Stomach (tissue), 9 donors: ENCODE results near the gene DOCK2. TPM values are rescaled to one million over a fixed set of nuclear protein-coding genes. Genes with fewer than 3 reads are reported as not detected.
"Not testable (repeated sequence)": the region's sequence is repeated elsewhere in the genome, so short reads cannot be mapped to it uniquely, and the experiment has no call there.

Experiments
- DNase-seq, 2 donors: peaks; one replicate each; pipeline versions ENCODE4 v3.0.0 to v3.0.0-alpha.2; 2013 to 2019
- H3K27ac ChIP-seq, 5 donors: fragments of 200-600 bp in 4 of 5; sonication (generic) in 4 of 5; one replicate each; pipeline ENCODE4 v1.5.1; 2013 to 2019; ENCODE audit warnings: mild to moderate bottlenecking in 1 of 5, moderate library complexity in 1 of 5
- H3K27me3 ChIP-seq, 3 donors: fragments of 200-600 bp; sonication (generic); one replicate each; pipeline ENCODE4 v1.5.1; 2017 to 2019; ENCODE audit warnings: mixed run types in 1 of 3
- H3K36me3 ChIP-seq, 4 donors: fragments of 200-600 bp; sonication (generic); 1 replicate in 3 of 4; 2 replicates in 1 of 4; pipeline ENCODE4 v1.5.1; 2016 to 2019
- H3K4me1 ChIP-seq, 4 donors: fragments of 200-600 bp; sonication (generic); one replicate each; pipeline ENCODE4 v1.5.1; 2016 to 2019
- H3K4me3 ChIP-seq, 4 donors: fragments of 200-600 bp; sonication (generic) in 3 of 4; one replicate each; pipeline ENCODE4 v1.5.1; 2016 to 2019; ENCODE audit warnings: mild to moderate bottlenecking in 1 of 4
- H3K9me3 ChIP-seq, 4 donors: fragments of 200-600 bp; sonication (generic); one replicate each; pipeline ENCODE4 v1.5.1; 2016 to 2019
- CTCF ChIP-seq, 7 experiments: fragments of 450-650 bp in 4 of 7; fragments of 200-600 bp in 3 of 7; sonication (generic) in 3 of 7; IDR thresholded peaks; one replicate each; pipeline ENCODE4 v1.5.1; 2016 to 2019; ENCODE audit warnings: antibody characterized with exemption in 7 of 7, control low read depth in 2 of 7, mild to moderate bottlenecking in 1 of 7
- EP300 ChIP-seq: sonication (generic); formaldehyde crosslinking; IDR thresholded peaks from one replicate; pipeline ENCODE4 v1.6.1; 2017; ENCODE audit warnings: antibody characterized with exemption
- POLR2A ChIP-seq, 4 donors: fragments of 450-650 bp; IDR thresholded peaks; one replicate each; pipeline ENCODE4 v1.6.1; 2016; ENCODE audit warnings: antibody characterized with exemption in 4 of 4, control low read depth in 2 of 4, mild to moderate bottlenecking in 1 of 4, moderate library complexity in 1 of 4
- POLR2AphosphoS5 ChIP-seq, 3 donors: sonication (generic); formaldehyde crosslinking; IDR thresholded peaks; one replicate each; pipeline ENCODE4 v1.6.1; 2016; ENCODE audit warnings: antibody characterized with exemption in 3 of 3
- WGBS, 5 donors: extraction: QIAGEN DNeasy Blood & Tissue Kit in 3 of 5; methylation state at CpG; one replicate each; pipeline versions ENCODE4 v1.1.5 to v1.1.7; 2013 to 2018; 5-methylcytosine and 5-hydroxymethylcytosine counted together
- intact Hi-C: fragments of 100-400 bp; cut with DNase I; formaldehyde crosslinking; loops from one replicate; pipeline ENCODE4 v1.15.1; 2023; ENCODE audit warnings: low total_unique reads
- polyA plus RNA-seq, 3 donors: library from polyadenylated mRNA; stranded (reverse); fragments of 200-250 nt; gene quantifications; one replicate each; pipeline ENCODE4 v1.2.3, GENCODE V29; 2013
- total RNA-seq, 5 donors: library from RNA; depleted of rRNA; stranded (reverse); fragments of >200 nt; gene quantifications; one replicate each; pipeline versions ENCODE4 v1.1.0 to v1.2.3, GENCODE V29; 2014 to 2016
- donor health status: healthy with polysubstance abuse.
- donor health status: Bipolar disorder and iron deficiency.
- donor health status: healthy.

DOCK2 gene
- total and polyA plus RNA-seq, 8 donors: 2.1 to 50.2 (median 8.5) TPM

GRCh38 chr5:169607882-169608281 lies 29.2 kb upstream of the DOCK2 start:
- Histone ChIP-seq H3K36me3 (peaks cover 0 to 19% (median 8%) of the 10 kb centered on the region in 4 donors), H3K4me1 (no peaks in the 10 kb centered on the region), H3K27me3 (no peaks in the 10 kb centered on the region), H3K9me3 (peaks cover 0 to 7% (median 1%) of the 10 kb centered on the region in 4 donors), H3K27ac (no peak overlapping the region), H3K4me3 (no peak overlapping the region)
- no peak for TF ChIP-seq POLR2A (IDR thresholded peaks at IDR 0.05)
- TF ChIP-seq EP300: no peak
- no peak for TF ChIP-seq POLR2AphosphoS5 (IDR thresholded peaks at IDR 0.05)
- TF ChIP-seq CTCF (IDR thresholded peaks at IDR 0.05): no peak
- intact Hi-C loops: no loop called here
- WGBS, 5 donors: 64 to 83% (median 71%) methylated on average over 2 of the region's 2 CpGs
- no peak for DNase-seq

GRCh38 chr5:169609716-169610115 lies 27.4 kb upstream of the DOCK2 start:
- intact Hi-C loops: no loop called here
- H3K27ac ChIP-seq: no peak overlapping the region
- DNase-seq: no peak
- H3K27me3 ChIP-seq: no peaks in the 10 kb centered on the region
- TF ChIP-seq EP300: no peak
- TF ChIP-seq CTCF (IDR thresholded peaks at IDR 0.05): no peak
- TF ChIP-seq POLR2AphosphoS5 (IDR thresholded peaks at IDR 0.05): no peak
- TF ChIP-seq POLR2A (IDR thresholded peaks at IDR 0.05): no peak
- no peaks in the 10 kb centered on the region for H3K4me1 ChIP-seq
- no peak overlapping the region for H3K4me3 ChIP-seq
- WGBS, 5 donors: 68 to 80% (median 72%) methylated on average over 3 of the region's 3 CpGs
- H3K9me3 ChIP-seq: peaks cover 0 to 7% (median 1%) of the 10 kb centered on the region in 4 donors
- H3K36me3 ChIP-seq: peaks cover 0 to 2% (median 0%) of the 10 kb centered on the region in 4 donors

- peaks cover 0 to 7% (median 1%) of the 10 kb centered on the region in 4 donors for H3K9me3 ChIP-seq
- no peaks in the 10 kb centered on the region for H3K4me1 ChIP-seq
- WGBS, 5 donors: 74 to 82% (median 79%) methylated on average over 4 of the region's 4 CpGs
- no peak overlapping the region for H3K27ac ChIP-seq
- no peaks in the 10 kb centered on the region for H3K27me3 ChIP-seq
- H3K4me3 ChIP-seq: no peak overlapping the region
- DNase-seq: no peak
- TF ChIP-seq POLR2AphosphoS5 (IDR thresholded peaks at IDR 0.05): no peak
- no peak for TF ChIP-seq EP300
- no peak for TF ChIP-seq POLR2A (IDR thresholded peaks at IDR 0.05)
- no peak for TF ChIP-seq CTCF (IDR thresholded peaks at IDR 0.05)
- intact Hi-C loops: no loop called here
- H3K36me3 ChIP-seq: no peaks in the 10 kb centered on the region
Observed at GRCh38 chr5:169610606-169611005, 26.5 kb upstream of the DOCK2 start.

- WGBS, 5 donors: 76 to 93% (median 87%) methylated on average over 1 of the region's 1 CpG
- Histone ChIP-seq H3K36me3 (no peaks in the 10 kb centered on the region), H3K9me3 (peaks cover 0 to 3% (median 0%) of the 10 kb centered on the region in 4 donors), H3K4me3 (no peak overlapping the region), H3K27ac (no peak overlapping the region), H3K4me1 (no peaks in the 10 kb centered on the region), H3K27me3 (no peaks in the 10 kb centered on the region)
- no peak for DNase-seq
- intact Hi-C loops: no loop called here
- no peak for TF ChIP-seq CTCF (IDR thresholded peaks at IDR 0.05)
- TF ChIP-seq EP300: no peak
- no peak for TF ChIP-seq POLR2AphosphoS5 (IDR thresholded peaks at IDR 0.05)
- no peak for TF ChIP-seq POLR2A (IDR thresholded peaks at IDR 0.05)
Observed at GRCh38 chr5:169615561-169615960, 21.5 kb upstream of the DOCK2 start.

GRCh38 chr5:169624307-169624706 lies 12.8 kb upstream of the DOCK2 start:
- H3K27me3 ChIP-seq, intact Hi-C loops: not testable (repeated sequence)
- 92 to 97% (median 96%) methylated on average over 2 of the region's 2 CpGs for WGBS, 5 donors

More at GRCh38 chr5:169624307-169624706, 12.8 kb upstream of the DOCK2 start:
- not testable (repeated sequence) for H3K36me3 ChIP-seq, H3K9me3 ChIP-seq, H3K27ac ChIP-seq, DNase-seq, H3K4me1 ChIP-seq, H3K4me3 ChIP-seq
